CMK (cell line): Measurements from ENCODE around the gene AK4.
"Not testable (repeated sequence)": the region's sequence is repeated elsewhere in the genome, so short reads cannot be mapped to it uniquely, and the experiment has no call there.

Experiments
- DNase-seq: peaks from one replicate; pipeline ENCODE4 v3.0.0-alpha.2; 2010; ENCODE audit warnings: low read depth

The AK4 gene

DNA sequence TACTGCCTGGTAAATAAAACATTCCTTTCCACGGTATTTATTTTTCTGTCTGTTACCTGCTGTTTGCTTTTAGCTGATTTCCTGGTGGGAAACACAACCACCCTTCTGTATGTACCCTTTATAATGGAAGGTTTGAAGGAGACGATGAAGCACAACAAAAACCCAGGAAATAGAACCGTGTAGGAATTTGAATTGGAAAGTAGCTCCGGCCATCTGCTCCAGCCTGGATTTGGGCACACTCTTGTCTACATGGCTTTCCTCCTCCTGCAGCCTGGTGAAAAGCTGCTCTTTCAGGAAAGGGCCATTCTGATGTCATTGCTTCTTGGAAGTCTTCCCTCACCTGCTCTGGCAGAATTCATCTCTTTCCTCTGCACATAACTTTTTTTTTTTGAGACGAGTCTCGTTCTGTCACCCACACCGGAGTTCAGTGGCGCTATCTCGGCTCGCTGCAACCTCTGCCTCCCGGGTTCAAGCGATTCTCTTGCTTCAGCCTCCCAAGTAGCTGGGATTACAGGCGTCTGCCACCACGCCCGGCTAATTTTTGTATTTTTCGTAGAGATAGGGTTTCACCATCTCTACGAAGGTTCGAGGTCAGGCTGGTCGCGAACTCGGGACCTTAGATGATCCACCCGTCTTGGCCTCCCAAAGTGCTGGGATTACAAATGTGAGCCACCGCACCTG, 2.7 kb downstream of the AK4 start:
- DNase-seq: no peak

DNA sequence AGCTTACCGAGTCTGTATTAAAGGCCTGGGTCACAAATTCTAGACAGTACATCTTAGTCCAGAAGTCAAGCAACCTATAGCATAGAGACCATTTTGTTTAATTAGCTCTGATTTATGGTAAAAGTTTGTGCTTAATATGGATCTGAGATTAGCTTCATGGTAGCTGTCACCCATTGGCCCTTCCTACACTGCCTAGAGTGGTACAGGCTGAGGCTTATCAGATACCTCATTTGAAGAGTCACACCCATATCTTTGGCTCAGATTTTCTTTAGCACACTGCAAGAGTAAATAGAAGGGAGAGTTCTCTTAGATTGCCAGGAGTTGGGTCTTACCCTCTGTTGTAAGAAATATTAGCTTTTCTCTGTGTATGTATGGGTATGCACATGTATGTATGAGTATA, 3.6 kb downstream of the AK4 start:
- DNase-seq: no peak

DNA sequence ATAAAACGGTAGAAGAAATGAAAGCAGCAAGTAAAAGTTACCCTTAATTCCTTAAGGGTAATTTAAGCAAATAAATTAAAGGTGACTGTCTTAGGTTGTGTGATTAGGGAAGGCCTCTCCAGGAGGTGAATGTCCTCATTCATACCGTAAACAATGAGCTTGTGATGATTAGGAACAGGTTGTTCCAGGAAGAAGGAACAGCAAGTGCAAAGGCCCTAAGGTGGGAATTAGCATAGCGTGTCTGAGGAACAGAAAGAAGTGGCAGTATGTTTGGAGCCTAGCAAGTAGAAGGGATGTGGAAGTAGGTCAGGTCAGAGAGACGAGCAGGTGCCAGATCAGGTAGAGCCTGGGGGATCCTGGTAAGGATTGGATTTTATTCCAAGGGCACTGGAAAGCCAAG, 5.6 kb downstream of the AK4 start:
- DNase-seq: no peak

GRCh38 chr1:65156910-65157545, 9.0 kb downstream of the AK4 start:
- DNase-seq: no peak

- DNase-seq: no peak
These were observed 9.5 kb downstream of the AK4 start for GRCh38 chr1:65157546-65157941.

DNA sequence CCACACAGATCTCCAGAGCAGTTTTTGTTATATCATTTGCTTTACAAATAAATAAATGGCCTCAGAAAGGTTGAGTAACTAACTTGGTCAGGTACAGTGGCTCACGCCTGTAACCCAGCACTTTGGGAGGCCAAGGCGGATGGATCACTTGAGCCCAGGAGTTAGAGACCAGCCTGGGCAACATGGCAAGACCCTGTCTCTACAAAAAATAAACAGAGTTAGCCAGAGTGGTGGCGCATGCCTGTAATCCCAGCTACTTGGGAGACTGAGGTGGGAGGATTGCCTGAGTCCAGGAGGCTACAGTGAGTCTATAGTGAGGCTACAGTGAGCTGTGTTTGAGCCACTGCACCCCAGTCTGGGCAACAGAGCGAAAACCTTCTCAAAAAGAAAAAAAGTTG, 11.3 kb downstream of the AK4 start:
- not testable (repeated sequence) for DNase-seq

DNA sequence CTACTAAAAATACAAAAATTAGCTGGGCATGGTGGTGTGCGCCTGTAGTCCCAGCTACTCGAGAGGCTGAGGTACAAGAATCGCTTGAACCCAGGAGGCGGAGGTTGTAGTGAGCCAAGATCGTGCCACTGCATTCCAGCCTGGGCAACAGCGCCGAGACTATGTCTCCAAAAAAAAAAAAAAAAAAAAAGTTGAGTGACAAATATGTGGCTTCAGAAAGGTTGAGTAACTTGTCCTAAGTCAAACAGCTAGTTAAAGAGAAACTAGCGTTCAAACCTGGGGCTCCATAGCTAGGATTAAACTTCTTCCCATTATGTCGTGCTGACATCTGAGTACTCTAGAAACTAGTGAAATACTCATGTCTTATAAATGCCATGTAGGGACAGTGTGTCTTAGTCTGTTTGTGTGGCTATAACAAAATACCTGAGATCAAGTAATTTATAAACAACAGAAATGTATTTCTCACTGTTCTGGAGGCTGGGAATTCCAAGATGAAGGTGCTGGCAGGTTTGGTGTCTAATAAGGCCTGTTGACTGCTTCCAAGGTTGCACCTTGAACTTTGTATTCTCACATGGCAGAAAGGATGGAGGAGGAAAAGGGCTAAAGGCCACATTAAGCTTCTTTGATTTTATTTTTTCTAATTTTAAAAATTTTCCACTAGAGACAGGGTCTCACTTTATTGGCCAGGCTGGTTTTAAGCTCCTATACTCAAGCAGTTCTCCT, 12.0 kb downstream of the AK4 start:
- no peak for DNase-seq

- DNase-seq: no peak
These were observed 15.3 kb downstream of the AK4 start for GRCh38 chr1:65163201-65163805.

DNA sequence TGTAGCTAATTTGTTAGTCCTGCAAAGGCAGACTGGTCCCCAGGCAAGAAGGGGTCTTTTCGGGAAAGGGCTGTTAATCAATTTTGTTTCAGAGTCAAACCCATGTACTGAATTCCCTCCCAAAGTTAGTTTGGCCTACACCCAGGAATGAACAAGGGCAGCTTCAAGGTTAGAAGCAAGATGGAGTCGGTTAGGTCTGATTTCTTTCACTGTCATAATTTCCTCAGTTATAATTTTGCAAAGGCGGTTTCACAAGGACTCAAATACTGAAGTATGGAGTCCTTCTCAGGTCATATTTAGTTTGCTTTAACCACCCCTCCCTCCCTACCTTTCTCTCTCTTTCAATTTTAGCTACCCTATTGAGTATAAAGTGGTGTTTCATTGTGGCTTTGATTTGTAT, 16.1 kb downstream of the AK4 start:
- DNase-seq: not testable (repeated sequence)

- no peak for DNase-seq
These were observed 16.6 kb downstream of the AK4 start for GRCh38 chr1:65164633-65165032.

GRCh38 chr1:65165269-65165993, 17.4 kb downstream of the AK4 start:
- peak; percentile 61 for DNase-seq

- no peak for DNase-seq
These were observed 18.7 kb downstream of the AK4 start for GRCh38 chr1:65166572-65167305.

GRCh38 chr1:65167586-65168242, 19.7 kb downstream of the AK4 start:
- DNase-seq: no peak

DNA sequence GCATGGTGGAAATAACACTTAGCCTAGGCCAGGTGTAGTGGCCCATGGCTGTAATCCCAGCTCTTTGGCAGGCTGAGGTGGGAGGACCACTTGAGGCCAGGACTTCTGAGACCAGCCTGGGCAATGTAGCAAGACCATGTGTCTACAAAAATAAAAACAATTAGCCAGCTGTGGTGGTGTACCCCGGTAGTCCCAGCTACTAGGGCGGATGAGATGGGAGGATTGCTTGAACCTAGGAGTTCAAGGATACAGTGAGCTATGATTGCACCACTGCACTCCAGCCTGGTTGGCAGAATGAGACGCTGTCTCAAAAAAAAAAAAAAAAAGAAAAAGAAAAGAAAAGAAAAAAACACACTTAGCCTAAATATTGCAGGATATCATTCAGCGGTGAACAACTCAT, 20.9 kb downstream of the AK4 start:
- no peak for DNase-seq

DNA sequence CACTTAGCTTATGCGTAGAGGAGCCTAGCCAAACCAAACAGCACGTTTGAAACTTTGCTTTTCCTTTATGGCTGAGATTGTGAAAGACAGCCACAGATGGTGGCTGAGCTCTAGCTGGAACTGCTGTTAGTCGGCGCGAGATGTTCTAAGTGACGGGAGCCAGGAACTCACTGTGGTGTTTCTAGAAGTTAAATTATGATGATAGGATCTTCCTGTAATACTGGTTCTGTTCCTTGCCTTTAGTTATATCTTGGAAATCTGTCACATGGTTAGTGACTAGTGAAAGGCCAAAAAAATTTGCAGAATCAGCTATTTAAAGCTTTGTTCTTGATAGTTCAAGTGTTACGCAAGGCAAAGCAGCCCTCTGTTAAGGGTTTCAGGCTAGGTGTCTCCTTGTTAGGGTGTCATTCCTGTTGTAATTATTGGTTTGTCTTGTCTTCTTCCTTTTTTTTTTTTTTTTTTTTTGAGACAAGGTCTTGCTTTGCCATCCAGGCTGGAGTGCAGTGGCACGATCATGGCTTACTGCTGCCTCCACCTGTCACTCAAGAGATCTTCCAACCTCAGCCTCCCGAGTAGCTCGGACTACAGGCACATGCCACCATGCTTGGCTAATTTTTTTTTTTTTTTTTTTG, 22.6 kb downstream of the AK4 start:
- DNase-seq: no peak

DNA sequence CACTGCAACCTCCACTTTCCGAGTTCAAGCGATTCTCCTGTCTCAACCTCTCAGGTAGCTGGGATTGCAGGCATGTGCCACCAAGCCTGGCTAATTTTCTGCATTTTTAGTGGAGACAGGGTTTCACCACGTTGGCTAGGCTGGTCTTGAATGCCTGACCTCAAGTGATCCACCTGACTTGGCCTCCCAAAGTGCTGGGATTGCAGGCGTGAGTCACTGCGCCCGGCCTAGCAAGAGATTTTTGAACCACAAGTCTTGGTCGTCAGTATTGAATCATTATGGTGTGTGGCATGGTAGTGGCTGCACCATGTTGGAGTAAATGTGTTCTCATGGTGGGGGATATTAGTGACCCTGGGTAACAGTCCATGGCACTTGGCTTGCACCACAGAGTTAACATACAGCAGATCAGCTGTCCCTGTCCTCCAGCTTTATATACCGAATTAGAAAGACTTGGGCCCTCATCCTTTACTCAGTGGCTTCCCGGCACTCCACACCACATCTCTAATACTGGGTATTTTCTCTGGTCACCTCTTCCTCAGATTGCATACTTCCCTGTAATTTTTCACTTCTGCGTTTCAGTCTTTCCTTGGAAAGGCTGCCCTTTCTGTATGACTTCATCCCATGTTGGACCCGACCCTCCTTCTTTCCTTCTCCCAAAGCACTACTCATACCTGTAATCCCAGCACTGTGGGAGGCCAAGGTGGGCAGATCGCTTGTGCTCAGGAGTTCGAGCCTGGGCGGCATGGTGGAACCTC, 25.1 kb downstream of the AK4 start:
- DNase-seq: no peak

DNA sequence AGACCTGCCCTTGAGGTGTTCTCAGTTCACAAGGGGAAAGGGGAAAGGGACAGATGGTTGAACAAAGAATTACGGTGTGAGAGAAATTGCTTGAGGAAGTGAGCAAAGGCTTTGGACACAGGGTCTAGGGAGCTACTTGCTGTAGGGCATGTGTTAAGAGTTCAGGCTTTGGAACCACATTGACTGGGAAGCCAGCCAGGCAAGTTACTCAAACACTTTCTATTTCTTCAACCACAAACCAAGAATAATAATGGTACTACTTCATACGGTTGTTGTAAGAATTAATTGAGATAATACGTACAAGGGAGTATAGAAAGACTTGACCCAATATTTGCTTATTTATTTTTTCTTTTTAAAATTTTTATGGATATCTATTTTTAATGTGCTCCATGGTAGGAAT, 26.6 kb downstream of the AK4 start:
- DNase-seq: no peak

- no peak for DNase-seq
These were observed 27.4 kb downstream of the AK4 start for GRCh38 chr1:65175171-65176055.

DNA sequence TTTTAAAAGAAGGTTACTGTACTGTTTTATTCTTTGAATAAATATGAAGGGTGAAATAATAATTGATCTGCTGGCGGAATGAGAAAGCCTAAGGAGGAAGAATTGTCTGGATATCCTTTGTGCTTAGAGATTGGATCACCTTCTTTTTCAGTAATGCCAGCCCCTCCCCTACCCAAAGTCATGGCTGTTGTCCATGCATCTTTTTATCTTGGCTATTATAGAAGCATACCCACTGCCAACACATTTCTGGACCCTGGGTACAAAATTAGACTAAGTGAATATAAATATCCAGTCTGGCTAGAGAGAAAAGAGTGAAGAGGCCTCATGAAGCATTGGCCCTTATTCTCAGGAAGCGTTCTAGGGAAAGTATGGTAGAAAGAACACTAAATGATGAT, 28.1 kb downstream of the AK4 start:
- DNase-seq: no peak
